HCT116 (cell line): ENCODE data around the gene GALNT18. TPM values are rescaled to one million over a fixed set of nuclear protein-coding genes. Genes with fewer than 3 reads are reported as not detected.

Experiments used
- ELF1 ChIP-seq: IDR thresholded peaks from 2 replicates; pipeline ENCODE4 v1.6.1; 2012; ENCODE audit warnings: low read depth, borderline replicate concordance
- EZH2phosphoT487 ChIP-seq: fragments of 200-600 bp; IDR thresholded peaks from 2 replicates; pipeline ENCODE4 v1.6.1; 2018; ENCODE audit warnings: antibody characterized with exemption, borderline replicate concordance
- FOSL1 ChIP-seq: IDR thresholded peaks from 2 replicates; pipeline ENCODE4 v1.6.1; 2012; ENCODE audit warnings: low read depth
- POLR2AphosphoS5 ChIP-seq: IDR thresholded peaks from 2 replicates; pipeline ENCODE4 v1.6.1; 2011; ENCODE audit warnings: mild to moderate bottlenecking, low read depth, low read length, moderate library complexity
- RAD21 ChIP-seq: IDR thresholded peaks from 2 replicates; pipeline ENCODE4 v1.6.1; 2012; ENCODE audit warnings: low read depth, mild to moderate bottlenecking
- SIN3A ChIP-seq: IDR thresholded peaks from 2 replicates; pipeline ENCODE4 v1.6.1; 2012; ENCODE audit warnings: low read depth
- TCF7L2 ChIP-seq: IDR thresholded peaks from 2 replicates; pipeline ENCODE4 v1.7.0; 2011; ENCODE audit warnings: borderline replicate concordance, inconsistent platforms; ENCODE audit not compliant: insufficient read depth, insufficient read length; ENCODE audit errors: extremely low read depth
- ZNF274 ChIP-seq: fragments of 200-500 bp; sonication (Bioruptor generic); IDR thresholded peaks from 2 replicates; pipeline ENCODE4 v1.6.1; 2014; ENCODE audit warnings: mild to moderate bottlenecking, low read depth, low read length, inconsistent platforms
- total RNA-seq: library from RNA; stranded (reverse); gene quantifications from one replicate; pipeline ENCODE4 v1.2.1, GENCODE V29; 2021; ENCODE audit not compliant: unreplicated experiment
- TF ChIP-seq, protein P1 (sequence below): IDR thresholded peaks from 2 replicates; pipeline ENCODE4 v1.6.1; 2011; ENCODE audit warnings: mild to moderate bottlenecking, low read length, moderate library complexity; ENCODE audit not compliant: insufficient replicate concordance; ENCODE audit errors: extremely low read depth
- TF ChIP-seq, protein P2 (sequence below): IDR thresholded peaks from 2 replicates; pipeline ENCODE4 v1.6.1; 2012; ENCODE audit warnings: low read depth

GALNT18 gene
- total RNA-seq, 1 experiment from 2014 or later = 19.9 TPM

- TF ChIP-seq, protein P1, sequence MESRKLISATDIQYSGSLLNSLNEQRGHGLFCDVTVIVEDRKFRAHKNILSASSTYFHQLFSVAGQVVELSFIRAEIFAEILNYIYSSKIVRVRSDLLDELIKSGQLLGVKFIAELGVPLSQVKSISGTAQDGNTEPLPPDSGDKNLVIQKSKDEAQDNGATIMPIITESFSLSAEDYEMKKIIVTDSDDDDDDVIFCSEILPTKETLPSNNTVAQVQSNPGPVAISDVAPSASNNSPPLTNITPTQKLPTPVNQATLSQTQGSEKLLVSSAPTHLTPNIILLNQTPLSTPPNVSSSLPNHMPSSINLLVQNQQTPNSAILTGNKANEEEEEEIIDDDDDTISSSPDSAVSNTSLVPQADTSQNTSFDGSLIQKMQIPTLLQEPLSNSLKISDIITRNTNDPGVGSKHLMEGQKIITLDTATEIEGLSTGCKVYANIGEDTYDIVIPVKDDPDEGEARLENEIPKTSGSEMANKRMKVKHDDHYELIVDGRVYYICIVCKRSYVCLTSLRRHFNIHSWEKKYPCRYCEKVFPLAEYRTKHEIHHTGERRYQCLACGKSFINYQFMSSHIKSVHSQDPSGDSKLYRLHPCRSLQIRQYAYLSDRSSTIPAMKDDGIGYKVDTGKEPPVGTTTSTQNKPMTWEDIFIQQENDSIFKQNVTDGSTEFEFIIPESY = no peak
- TF ChIP-seq TCF7L2 = no peak
- no peak for TF ChIP-seq RAD21
- no peak for TF ChIP-seq SIN3A
- no peak for TF ChIP-seq EZH2phosphoT487
- TF ChIP-seq, protein P2, sequence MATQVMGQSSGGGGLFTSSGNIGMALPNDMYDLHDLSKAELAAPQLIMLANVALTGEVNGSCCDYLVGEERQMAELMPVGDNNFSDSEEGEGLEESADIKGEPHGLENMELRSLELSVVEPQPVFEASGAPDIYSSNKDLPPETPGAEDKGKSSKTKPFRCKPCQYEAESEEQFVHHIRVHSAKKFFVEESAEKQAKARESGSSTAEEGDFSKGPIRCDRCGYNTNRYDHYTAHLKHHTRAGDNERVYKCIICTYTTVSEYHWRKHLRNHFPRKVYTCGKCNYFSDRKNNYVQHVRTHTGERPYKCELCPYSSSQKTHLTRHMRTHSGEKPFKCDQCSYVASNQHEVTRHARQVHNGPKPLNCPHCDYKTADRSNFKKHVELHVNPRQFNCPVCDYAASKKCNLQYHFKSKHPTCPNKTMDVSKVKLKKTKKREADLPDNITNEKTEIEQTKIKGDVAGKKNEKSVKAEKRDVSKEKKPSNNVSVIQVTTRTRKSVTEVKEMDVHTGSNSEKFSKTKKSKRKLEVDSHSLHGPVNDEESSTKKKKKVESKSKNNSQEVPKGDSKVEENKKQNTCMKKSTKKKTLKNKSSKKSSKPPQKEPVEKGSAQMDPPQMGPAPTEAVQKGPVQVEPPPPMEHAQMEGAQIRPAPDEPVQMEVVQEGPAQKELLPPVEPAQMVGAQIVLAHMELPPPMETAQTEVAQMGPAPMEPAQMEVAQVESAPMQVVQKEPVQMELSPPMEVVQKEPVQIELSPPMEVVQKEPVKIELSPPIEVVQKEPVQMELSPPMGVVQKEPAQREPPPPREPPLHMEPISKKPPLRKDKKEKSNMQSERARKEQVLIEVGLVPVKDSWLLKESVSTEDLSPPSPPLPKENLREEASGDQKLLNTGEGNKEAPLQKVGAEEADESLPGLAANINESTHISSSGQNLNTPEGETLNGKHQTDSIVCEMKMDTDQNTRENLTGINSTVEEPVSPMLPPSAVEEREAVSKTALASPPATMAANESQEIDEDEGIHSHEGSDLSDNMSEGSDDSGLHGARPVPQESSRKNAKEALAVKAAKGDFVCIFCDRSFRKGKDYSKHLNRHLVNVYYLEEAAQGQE = no peak
- TF ChIP-seq ZNF274 = no peak
- no peak for TF ChIP-seq POLR2AphosphoS5
- TF ChIP-seq FOSL1 = peak; percentile 57
- no peak for TF ChIP-seq ELF1
Observed at GRCh38 chr11:11584530-11584810, 37.3 kb downstream of the GALNT18 start (continued).
